Loucy (cell line): Measurements from ENCODE around the gene TSHR.

ENCODE experiments used
- H2AFZ ChIP-seq: fragments of 200-600 bp; sonication (generic); 2 replicates; pipeline ENCODE4 v1.6.0; 2016; ENCODE audit warnings: antibody characterized with exemption, mild to moderate bottlenecking, low read length, moderate library complexity
- H3F3A ChIP-seq: fragments of 200-600 bp; 2 replicates; pipeline ENCODE4 v1.6.0; 2016; ENCODE audit warnings: antibody characterized with exemption, low read depth, mild to moderate bottlenecking
- H3K27me3 ChIP-seq: fragments of 200-600 bp; sonication (generic); 2 replicates; pipeline ENCODE4 v1.6.1; 2014; ENCODE audit warnings: low read length, mild to moderate bottlenecking; ENCODE audit not compliant: insufficient read depth, poor library complexity, severe bottlenecking
- H3K36me3 ChIP-seq: fragments of 200-600 bp; sonication (generic); 2 replicates; pipeline ENCODE4 v1.6.1; 2016; ENCODE audit warnings: low read length; ENCODE audit not compliant: insufficient read depth
- H3K4me1 ChIP-seq: fragments of 200-600 bp; sonication (generic); 2 replicates; pipeline ENCODE4 v1.5.1; 2014; ENCODE audit warnings: low read length, mild to moderate bottlenecking; ENCODE audit not compliant: insufficient read depth, poor library complexity, severe bottlenecking
- H3K4me2 ChIP-seq: fragments of 200-600 bp; sonication (generic); 2 replicates; pipeline ENCODE4 v1.6.0; 2014; ENCODE audit warnings: antibody characterized with exemption, low read length, low read depth, mild to moderate bottlenecking; ENCODE audit not compliant: poor library complexity, severe bottlenecking
- H3K4me3 ChIP-seq: fragments of 200-600 bp; sonication (generic); 2 replicates; pipeline ENCODE4 v1.5.1; 2014; ENCODE audit warnings: low read length, mild to moderate bottlenecking, mixed read lengths; ENCODE audit not compliant: poor library complexity, severe bottlenecking
- H3K79me2 ChIP-seq: fragments of 200-600 bp; sonication (generic); 2 replicates; pipeline ENCODE4 v1.6.1; 2014; ENCODE audit warnings: low read length; ENCODE audit not compliant: insufficient read depth
- H3K9ac ChIP-seq: fragments of 200-600 bp; sonication (generic); 2 replicates; pipeline ENCODE4 v1.6.0; 2014; ENCODE audit warnings: mild to moderate bottlenecking, low read depth, low read length, moderate library complexity; ENCODE audit not compliant: poor library complexity, severe bottlenecking
- H3K9me2 ChIP-seq: fragments of 200-600 bp; sonication (generic); replicated peaks from 2 replicates; pipeline ENCODE4 v1.6.1; 2016; ENCODE audit warnings: low read depth, low read length, mixed read lengths
- H3K9me3 ChIP-seq: fragments of 200-600 bp; sonication (generic); 2 replicates; pipeline ENCODE4 v1.6.1; 2014; ENCODE audit warnings: mild to moderate bottlenecking, antibody characterized with exemption, low read length, low read depth; ENCODE audit not compliant: insufficient read depth
- H4K20me1 ChIP-seq: fragments of 200-600 bp; sonication (generic); 2 replicates; pipeline ENCODE4 v1.6.0; 2014; ENCODE audit warnings: antibody characterized with exemption, low read length, mild to moderate bottlenecking; ENCODE audit not compliant: insufficient read depth, poor library complexity, severe bottlenecking
- CTCF ChIP-seq: fragments of 200-600 bp; sonication (generic); conservative IDR thresholded peaks from 2 replicates; pipeline ENCODE4 v1.5.1; 2014; ENCODE audit warnings: mild to moderate bottlenecking, antibody characterized with exemption, low read length
- EZH2phosphoT487 ChIP-seq: fragments of 200-600 bp; IDR thresholded peaks from 2 replicates; pipeline ENCODE4 v1.6.1; 2018; ENCODE audit warnings: antibody characterized with exemption, mild to moderate bottlenecking, moderate library complexity, borderline replicate concordance

The TSHR gene

DNA sequence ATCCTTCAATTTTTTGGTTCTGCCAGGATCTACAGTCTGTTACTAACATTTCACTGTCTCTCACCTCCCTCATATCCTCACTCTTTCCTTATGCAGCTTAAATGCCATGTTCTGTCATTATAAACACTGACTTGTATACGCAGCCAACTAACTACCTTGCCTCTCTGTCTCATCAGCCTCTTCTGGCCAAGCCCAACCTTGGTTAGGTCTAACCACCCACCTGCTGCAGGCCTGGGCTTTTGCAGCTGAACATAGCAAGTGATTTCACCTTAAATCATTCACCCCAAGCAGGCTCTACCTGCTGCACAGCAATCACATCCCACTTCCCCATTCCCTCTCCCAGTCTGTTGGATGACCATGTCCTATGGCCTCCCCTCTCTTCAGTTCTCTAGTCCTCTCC, 173.8 kb downstream of the TSHR start:
- Histone ChIP-seq H3K4me1 (no peaks in the 10 kb centered on the region), H3K9me2 (no peaks in the 10 kb centered on the region), H3K4me3 (no peak overlapping the region), H3K36me3 (no peaks in the 10 kb centered on the region), H2AFZ (no peak overlapping the region), H3K4me2 (no peak overlapping the region), H3F3A (no peaks in the 10 kb centered on the region), H3K27me3 (no peaks in the 10 kb centered on the region), H3K9me3 (no peaks in the 10 kb centered on the region), H4K20me1 (no peaks in the 10 kb centered on the region), H3K79me2 (no peaks in the 10 kb centered on the region), H3K9ac (no peak overlapping the region)
- TF ChIP-seq CTCF (no peak), EZH2phosphoT487 (no peak)

DNA sequence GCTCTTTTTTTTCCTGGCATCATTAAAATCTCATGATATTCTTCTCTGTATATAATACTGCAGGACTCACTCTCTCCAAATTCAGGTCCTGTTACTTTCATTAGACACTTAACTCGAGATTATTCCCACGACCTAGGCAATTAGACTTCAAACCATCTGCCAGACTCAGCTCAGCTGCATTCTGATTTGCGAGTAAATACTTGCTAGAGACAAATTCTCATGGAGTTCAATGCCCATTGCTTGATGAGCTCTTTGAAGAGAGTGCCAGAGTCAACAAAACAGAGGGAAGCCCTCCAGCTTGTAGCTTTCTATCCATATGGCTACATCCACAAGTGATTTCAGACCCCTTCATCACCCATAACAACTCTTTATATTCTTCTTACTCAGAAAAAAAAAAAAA, 177.0 kb downstream of the TSHR start:
- H3K4me1 ChIP-seq, result no peaks in the 10 kb centered on the region
- H3K79me2 ChIP-seq, result no peaks in the 10 kb centered on the region
- no peak overlapping the region for H3K4me2 ChIP-seq
- no peak overlapping the region for H2AFZ ChIP-seq
- no peaks in the 10 kb centered on the region for H3K36me3 ChIP-seq
- no peaks in the 10 kb centered on the region for H3F3A ChIP-seq
- no peaks in the 10 kb centered on the region for H4K20me1 ChIP-seq
- H3K4me3 ChIP-seq, result no peak overlapping the region
- H3K9me3 ChIP-seq, result no peaks in the 10 kb centered on the region
- H3K27me3 ChIP-seq, result no peaks in the 10 kb centered on the region
- no peaks in the 10 kb centered on the region for H3K9me2 ChIP-seq
- no peak overlapping the region for H3K9ac ChIP-seq
- TF ChIP-seq EZH2phosphoT487 (no peak), CTCF (no peak)

DNA sequence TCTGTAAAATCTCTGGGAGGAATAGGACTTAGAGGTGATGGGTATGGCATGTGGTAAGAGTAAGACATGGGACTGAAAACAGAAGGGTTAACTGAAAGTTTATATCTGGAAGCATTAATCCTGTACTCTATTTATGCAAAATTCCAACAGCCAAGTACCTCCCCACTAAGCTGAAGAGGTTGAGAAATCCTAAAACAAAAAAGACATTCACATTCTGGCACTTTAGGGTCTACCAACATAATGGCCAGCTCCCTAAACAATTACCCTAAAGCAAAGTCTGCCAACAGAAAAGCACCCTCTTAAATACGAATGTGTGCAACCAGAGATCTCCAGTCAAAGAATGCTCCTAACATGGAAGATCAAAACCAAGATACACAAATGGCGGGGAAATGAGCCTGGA, 178.0 kb downstream of the TSHR start:
- Histone ChIP-seq H3F3A (no peaks in the 10 kb centered on the region), H3K36me3 (no peaks in the 10 kb centered on the region), H2AFZ (no peak overlapping the region), H3K9ac (no peak overlapping the region), H3K4me3 (no peak overlapping the region), H3K9me2 (no peaks in the 10 kb centered on the region), H4K20me1 (no peaks in the 10 kb centered on the region), H3K4me2 (no peak overlapping the region), H3K79me2 (no peaks in the 10 kb centered on the region), H3K4me1 (no peaks in the 10 kb centered on the region), H3K27me3 (no peaks in the 10 kb centered on the region), H3K9me3 (no peaks in the 10 kb centered on the region)
- TF ChIP-seq CTCF (no peak), EZH2phosphoT487 (no peak)
